GM12864 (cell line): Measurements from ENCODE around the gene TGM2.

Source experiments
- DNase-seq: peaks from one replicate; pipeline ENCODE4 v3.0.0-alpha.2; 2011; ENCODE audit warnings: low read depth
- H3K4me3 ChIP-seq: 2 replicates; pipeline ENCODE4 v1.5.1; 2011; ENCODE audit warnings: mild to moderate bottlenecking, low read depth, low read length, control low read depth
- TF ChIP-seq, protein P1 (sequence below): IDR thresholded peaks from 2 replicates; pipeline ENCODE4 v1.5.1; 2011; ENCODE audit warnings: low read depth, mild to moderate bottlenecking, moderate library complexity, low read length, control low read depth, inconsistent platforms; ENCODE audit errors: missing control alignments

Gene TGM2

DNA sequence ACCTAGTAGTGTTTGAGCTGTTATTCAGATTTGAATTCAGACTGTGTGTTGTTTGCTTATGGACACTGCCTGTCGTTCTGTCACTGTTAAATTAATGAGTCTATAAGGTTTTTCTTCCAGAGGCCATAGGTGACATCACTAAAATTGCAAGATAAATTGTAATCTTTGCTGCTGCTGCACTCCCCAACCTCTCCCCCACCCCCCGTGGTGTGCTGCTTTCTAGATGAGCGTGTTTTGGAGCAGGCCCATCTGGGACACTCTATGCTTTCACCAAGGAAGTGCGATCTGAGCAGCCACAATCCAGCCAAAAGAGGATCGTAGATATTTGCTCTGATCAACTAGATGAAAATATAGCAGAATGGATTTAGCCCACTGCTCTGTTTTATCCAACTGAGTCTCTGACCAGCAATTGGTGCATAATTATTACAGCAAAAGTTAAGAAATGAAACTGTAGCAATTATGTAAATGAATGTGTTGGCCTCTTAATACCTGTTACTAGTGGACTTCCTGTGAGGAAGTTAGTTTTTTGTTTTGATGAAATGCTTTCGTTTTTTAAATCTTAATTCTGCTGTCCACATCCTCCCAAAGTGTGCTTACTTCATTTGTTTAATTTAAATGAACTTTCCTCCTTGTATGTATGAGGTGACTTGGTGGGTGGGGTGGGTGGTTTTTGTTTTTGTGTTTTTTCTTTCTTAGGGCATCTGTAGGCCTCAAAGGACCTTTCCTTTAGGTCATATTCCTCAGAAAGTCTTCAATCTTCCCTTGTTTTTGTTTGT lies 73.4 kb downstream of the TGM2 start:
- TF ChIP-seq, protein P1, sequence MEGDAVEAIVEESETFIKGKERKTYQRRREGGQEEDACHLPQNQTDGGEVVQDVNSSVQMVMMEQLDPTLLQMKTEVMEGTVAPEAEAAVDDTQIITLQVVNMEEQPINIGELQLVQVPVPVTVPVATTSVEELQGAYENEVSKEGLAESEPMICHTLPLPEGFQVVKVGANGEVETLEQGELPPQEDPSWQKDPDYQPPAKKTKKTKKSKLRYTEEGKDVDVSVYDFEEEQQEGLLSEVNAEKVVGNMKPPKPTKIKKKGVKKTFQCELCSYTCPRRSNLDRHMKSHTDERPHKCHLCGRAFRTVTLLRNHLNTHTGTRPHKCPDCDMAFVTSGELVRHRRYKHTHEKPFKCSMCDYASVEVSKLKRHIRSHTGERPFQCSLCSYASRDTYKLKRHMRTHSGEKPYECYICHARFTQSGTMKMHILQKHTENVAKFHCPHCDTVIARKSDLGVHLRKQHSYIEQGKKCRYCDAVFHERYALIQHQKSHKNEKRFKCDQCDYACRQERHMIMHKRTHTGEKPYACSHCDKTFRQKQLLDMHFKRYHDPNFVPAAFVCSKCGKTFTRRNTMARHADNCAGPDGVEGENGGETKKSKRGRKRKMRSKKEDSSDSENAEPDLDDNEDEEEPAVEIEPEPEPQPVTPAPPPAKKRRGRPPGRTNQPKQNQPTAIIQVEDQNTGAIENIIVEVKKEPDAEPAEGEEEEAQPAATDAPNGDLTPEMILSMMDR: no peak
- H3K4me3 ChIP-seq: no peak overlapping the region; the same call in 1 of the 2 replicates
- DNase-seq: peak; percentile 49

DNA sequence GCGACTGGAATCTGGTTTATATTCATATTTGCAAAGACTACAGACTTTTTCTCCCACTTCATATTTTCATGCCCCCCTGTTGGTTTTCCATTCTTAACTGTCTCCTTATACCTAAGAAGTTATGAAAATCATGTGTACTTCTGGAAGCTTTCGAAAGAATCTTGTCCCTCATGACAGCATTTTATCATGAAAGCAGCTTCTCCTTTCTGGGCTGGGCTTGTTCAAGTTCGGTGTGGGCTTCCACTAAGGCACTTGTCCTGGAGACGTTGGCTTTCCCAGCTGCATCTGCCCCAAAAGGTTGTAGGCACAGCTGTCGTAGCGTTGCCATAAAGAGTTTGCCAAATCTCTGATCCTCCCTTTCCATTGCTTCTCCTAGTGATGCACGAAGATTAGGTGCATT lies 75.0 kb downstream of the TGM2 start:
- DNase-seq: no peak
- TF ChIP-seq, protein P1: no peak
- H3K4me3 ChIP-seq: no peak overlapping the region

DNA sequence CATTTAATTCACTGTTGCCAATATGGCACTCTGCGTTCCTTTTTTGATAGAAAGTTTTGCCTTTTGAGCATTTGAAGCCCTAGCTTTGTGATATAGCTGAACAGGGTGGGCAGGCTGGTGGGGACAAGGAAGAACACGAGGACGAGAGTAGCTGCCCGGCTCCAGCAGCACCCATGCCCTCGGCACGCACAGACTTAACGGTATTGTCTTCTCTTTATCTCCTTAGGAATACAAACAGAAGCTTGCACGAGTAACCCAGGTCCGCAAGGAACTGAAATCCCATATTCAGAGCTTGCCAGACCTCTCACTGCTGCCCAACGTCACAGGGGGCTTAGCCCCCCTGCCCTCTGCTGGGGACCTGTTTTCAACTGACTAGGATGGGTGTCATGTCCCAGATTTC lies 75.6 kb downstream of the TGM2 start:
- TF ChIP-seq, protein P1: no peak
- no peak for DNase-seq
- H3K4me3 ChIP-seq: no peak overlapping the region

DNA sequence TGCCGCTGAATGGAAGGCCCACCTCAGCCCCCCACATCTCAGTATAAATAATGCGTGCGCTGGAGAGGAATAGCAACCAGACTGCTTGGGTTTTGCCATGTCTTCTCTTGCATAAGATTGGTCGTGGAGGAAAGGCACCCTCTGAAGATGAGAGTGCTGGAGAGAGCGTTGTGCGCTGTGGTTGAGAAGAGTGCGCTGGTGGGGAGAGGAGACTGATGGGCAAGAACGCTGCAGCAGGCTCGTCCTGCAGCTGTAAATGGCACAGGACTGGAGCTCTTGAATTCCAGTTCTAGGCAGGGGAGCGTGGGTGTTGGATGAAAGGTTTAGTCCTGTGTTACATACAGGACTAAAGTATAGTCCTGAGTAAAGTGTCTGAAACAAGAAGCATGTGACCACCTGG lies 80.0 kb downstream of the TGM2 start:
- no peak for DNase-seq
- no peak overlapping the region for H3K4me3 ChIP-seq
- TF ChIP-seq, protein P1: no peak

DNA sequence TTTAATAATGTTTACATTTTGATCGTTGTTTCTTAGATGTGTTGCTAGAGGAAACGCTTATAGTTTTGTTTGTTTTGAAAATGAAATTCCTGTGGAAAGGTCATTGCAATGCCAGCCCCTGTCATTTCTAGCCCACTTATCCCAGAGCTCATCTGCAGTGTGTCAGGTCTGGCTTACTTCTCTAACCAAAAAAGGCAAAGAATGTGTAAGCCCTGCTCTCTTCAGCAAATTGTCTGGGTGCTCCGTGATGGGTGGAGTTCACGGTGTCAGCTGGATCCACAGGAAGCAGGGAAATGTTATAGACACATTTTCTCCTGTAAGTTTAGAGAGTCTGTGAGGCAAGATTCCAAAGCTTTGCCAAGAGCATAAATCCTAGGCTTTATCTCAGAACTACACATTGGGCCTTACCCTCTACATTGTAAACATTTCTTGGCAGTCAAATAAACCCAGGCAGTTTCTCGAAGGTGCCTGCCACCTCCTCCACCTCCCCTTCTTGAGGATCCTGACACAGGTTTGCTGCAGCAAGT lies 80.6 kb downstream of the TGM2 start:
- TF ChIP-seq, protein P1: no peak
- no peak overlapping the region for H3K4me3 ChIP-seq
- no peak for DNase-seq

DNA sequence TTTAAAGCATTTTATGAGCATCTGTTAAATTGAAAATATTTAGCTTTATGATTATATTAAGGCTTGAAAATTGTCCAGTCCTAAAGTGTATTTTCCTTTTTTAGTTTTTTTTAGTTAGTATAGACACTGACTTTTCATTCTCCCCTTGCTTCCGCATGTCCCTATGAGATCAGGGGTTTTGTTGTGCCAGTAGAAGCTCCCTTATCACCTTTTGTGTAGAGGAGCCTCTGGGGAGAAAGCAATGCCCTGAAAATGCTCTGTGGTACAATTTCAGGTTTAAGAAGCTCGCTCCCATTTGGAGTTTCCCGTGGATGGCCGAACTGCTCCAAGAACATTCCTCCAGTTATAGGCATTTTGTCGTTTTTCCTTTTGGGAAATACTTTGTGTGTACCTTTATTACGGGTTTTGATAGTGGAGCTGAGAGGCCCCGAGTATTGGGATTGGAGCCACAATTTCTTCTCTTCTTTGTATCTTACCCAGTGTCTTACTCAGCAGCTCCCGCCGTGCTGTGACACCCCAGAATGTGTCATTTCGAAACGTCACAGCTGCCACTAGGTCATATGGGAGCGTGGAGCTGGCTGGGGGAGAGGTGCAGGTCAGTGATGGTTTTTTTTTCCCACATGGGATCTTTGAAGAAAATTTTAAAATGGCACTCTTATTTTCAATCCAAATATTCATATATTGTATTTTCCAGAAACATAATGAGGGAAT lies 81.6 kb downstream of the TGM2 start:
- no peak for DNase-seq
- TF ChIP-seq, protein P1: no peak
- no peak overlapping the region for H3K4me3 ChIP-seq
